Liver (tissue), 9 donors: ENCODE measurements around the gene RAD51B. TPM values are rescaled to one million over a fixed set of nuclear protein-coding genes. Genes with fewer than 3 reads are reported as not detected.

Experiments
- DNase-seq: peaks from one replicate; pipeline ENCODE4 v3.0.0-alpha.2; 2017; ENCODE audit warnings: low spot score
- H3K27ac ChIP-seq, 2 donors: one replicate each; pipeline ENCODE4 v1.7.0; 2013; ENCODE audit warnings: inconsistent platforms in 2 of 2, low read length in 2 of 2, control low read depth in 1 of 2, low read depth in 1 of 2, mild to moderate bottlenecking in 1 of 2
- H3K27me3 ChIP-seq, 4 donors: one replicate each; pipeline versions ENCODE4 v1.6.1 to v1.7.0; 2013; ENCODE audit warnings: low read length in 3 of 4, inconsistent platforms in 1 of 4, mild to moderate bottlenecking in 1 of 4, moderate library complexity in 1 of 4; ENCODE audit not compliant: control insufficient read depth in 4 of 4, insufficient read depth in 4 of 4
- H3K36me3 ChIP-seq, 4 donors: one replicate each; pipeline versions ENCODE4 v1.6.1 to v1.7.0; 2013; ENCODE audit warnings: low read length in 3 of 4, mild to moderate bottlenecking in 3 of 4, low read depth in 1 of 4, moderate library complexity in 1 of 4; ENCODE audit not compliant: control insufficient read depth in 4 of 4, insufficient read depth in 3 of 4
- H3K4me1 ChIP-seq, 4 donors: one replicate each; pipeline versions ENCODE4 v1.6.1 to v1.7.0; 2013; ENCODE audit warnings: low read length in 3 of 4, mild to moderate bottlenecking in 3 of 4, moderate library complexity in 1 of 4; ENCODE audit not compliant: control insufficient read depth in 4 of 4, insufficient read depth in 4 of 4
- H3K4me3 ChIP-seq, 3 donors: one replicate each; pipeline versions ENCODE4 v1.6.1 to v1.7.0; 2013; ENCODE audit warnings: low read length in 3 of 3, control low read depth in 1 of 3, low read depth in 1 of 3, mild to moderate bottlenecking in 1 of 3
- H3K9ac ChIP-seq, 2 donors: one replicate each; pipeline ENCODE4 v1.7.0; 2013; ENCODE audit warnings: low read length in 2 of 2, mild to moderate bottlenecking in 2 of 2, moderate library complexity in 2 of 2, control low read depth in 1 of 2, low read depth in 1 of 2
- H3K9me3 ChIP-seq, 4 donors: one replicate each; pipeline versions ENCODE4 v1.6.1 to v1.7.0; 2013; ENCODE audit warnings: low read length in 3 of 4; ENCODE audit not compliant: control insufficient read depth in 4 of 4
- EGR1 ChIP-seq, 2 donors: IDR thresholded peaks; 2 replicates each; pipeline ENCODE4 v1.6.1; 2016 to 2018; ENCODE audit warnings: antibody characterized with exemption in 2 of 2, low read depth in 2 of 2
- FOXA1 ChIP-seq: IDR thresholded peaks from 2 replicates; pipeline ENCODE4 v1.6.1; 2016; ENCODE audit warnings: antibody characterized with exemption
- FOXA2 ChIP-seq: IDR thresholded peaks from 2 replicates; pipeline ENCODE4 v1.6.1; 2016; ENCODE audit warnings: antibody characterized with exemption
- HNF4A ChIP-seq, 2 donors: conservative IDR thresholded peaks; 2 replicates each; pipeline ENCODE4 v1.6.1; 2016; ENCODE audit warnings: antibody characterized with exemption in 2 of 2, mild to moderate bottlenecking in 2 of 2
- HNF4G ChIP-seq: IDR thresholded peaks from 2 replicates; pipeline ENCODE4 v1.6.1; 2016; ENCODE audit warnings: antibody characterized with exemption
- JUND ChIP-seq, 2 donors: IDR thresholded peaks; 2 replicates each; pipeline ENCODE4 v1.6.1; 2016; ENCODE audit warnings: antibody characterized with exemption in 2 of 2
- NR2F2 ChIP-seq: IDR thresholded peaks from 2 replicates; pipeline ENCODE4 v1.6.1; 2016; ENCODE audit warnings: antibody characterized with exemption
- RAD21 ChIP-seq, 2 donors: IDR thresholded peaks; 2 replicates each; pipeline ENCODE4 v1.6.1; 2016; ENCODE audit warnings: antibody characterized with exemption in 2 of 2, mild to moderate bottlenecking in 2 of 2
- RXRA ChIP-seq, 2 donors: IDR thresholded peaks; 2 replicates each; pipeline ENCODE4 v1.6.1; 2017 to 2018; ENCODE audit warnings: antibody characterized with exemption in 2 of 2, mild to moderate bottlenecking in 1 of 2
- SP1 ChIP-seq: IDR thresholded peaks from 2 replicates; pipeline ENCODE4 v1.6.1; 2018; ENCODE audit warnings: antibody characterized with exemption, mild to moderate bottlenecking
- TAF1 ChIP-seq: conservative IDR thresholded peaks from 2 replicates; pipeline ENCODE4 v1.6.1; 2016; ENCODE audit warnings: antibody characterized with exemption, mild to moderate bottlenecking
- YY1 ChIP-seq: IDR thresholded peaks from 2 replicates; pipeline ENCODE4 v1.6.1; 2016; ENCODE audit warnings: antibody characterized with exemption, mild to moderate bottlenecking
- ZBTB33 ChIP-seq: IDR thresholded peaks from 2 replicates; pipeline ENCODE4 v1.6.1; 2016; ENCODE audit warnings: antibody characterized with exemption
- WGBS: extraction: QIAGEN DNeasy Blood & Tissue Kit; methylation state at CpG from one replicate; pipeline ENCODE4 v1.1.7; 2013; 5-methylcytosine and 5-hydroxymethylcytosine counted together
- polyA plus RNA-seq, 2 donors: library from polyadenylated mRNA; stranded (reverse) in 1 of 2; unstranded in 1 of 2; fragments of 200-250 nt in 1 of 2; fragments of >200 nt in 1 of 2; fragmentation: Nextera tagmentation in 1 of 2; extraction: Ambion mirVana in 1 of 2; gene quantifications; one replicate each; pipeline versions ENCODE4 v1.2.1 to v1.2.3, GENCODE V29; 2013 to 2015
- total RNA-seq, 2 donors: library from RNA; depleted of rRNA; stranded (reverse); fragments of >200 nt; gene quantifications; one replicate each; pipeline ENCODE4 v1.2.3, GENCODE V29; 2014
- TF ChIP-seq, protein P1 (sequence below): IDR thresholded peaks from 2 replicates; pipeline ENCODE4 v1.6.1; 2016; ENCODE audit warnings: antibody characterized with exemption
- TF ChIP-seq, protein P2 (sequence below): IDR thresholded peaks from 2 replicates; pipeline ENCODE4 v1.6.1; 2016; ENCODE audit warnings: antibody characterized with exemption, mild to moderate bottlenecking
- TF ChIP-seq, protein P3 (sequence below): IDR thresholded peaks from 2 replicates; pipeline ENCODE4 v1.6.1; 2016; ENCODE audit warnings: antibody characterized with exemption
- TF ChIP-seq, protein P4 (sequence below): fragments of 150-350 bp; IDR thresholded peaks from 2 replicates; pipeline ENCODE4 v1.5.1; 2017; ENCODE audit warnings: improper control_type of control experiment, low read depth, low read length; ENCODE audit not compliant: missing input control
- donor health status: healthy.
- donor health status: healthy.
- donor health status: healthy.
- donor health status: healthy.
- donor health status: healthy.

The RAD51B gene
- total and polyA plus RNA-seq, 4 donors: 0.81 to 12.9 (median 2.4) TPM

DNA sequence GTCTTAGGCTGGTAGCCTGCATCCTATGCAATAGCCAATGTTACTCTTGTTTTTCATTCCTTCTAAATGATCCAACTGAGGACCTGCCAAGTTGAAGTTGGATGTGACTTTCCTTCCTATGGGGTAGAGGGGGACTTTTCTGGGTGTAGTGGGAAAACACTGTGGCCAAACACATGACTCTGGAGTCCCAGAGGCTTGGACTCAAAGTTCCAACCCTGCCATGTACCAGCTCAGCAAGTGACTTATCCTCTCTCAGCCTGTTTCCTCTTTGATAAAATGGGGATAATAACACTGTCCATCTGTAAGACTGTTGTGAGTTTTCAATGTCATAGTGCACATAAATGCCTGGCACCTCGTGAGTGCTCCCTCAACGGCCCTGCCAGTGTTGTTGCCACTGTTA is 876.3 kb downstream of the RAD51B start (continued):
- TF ChIP-seq ZBTB33: no peak

DNA sequence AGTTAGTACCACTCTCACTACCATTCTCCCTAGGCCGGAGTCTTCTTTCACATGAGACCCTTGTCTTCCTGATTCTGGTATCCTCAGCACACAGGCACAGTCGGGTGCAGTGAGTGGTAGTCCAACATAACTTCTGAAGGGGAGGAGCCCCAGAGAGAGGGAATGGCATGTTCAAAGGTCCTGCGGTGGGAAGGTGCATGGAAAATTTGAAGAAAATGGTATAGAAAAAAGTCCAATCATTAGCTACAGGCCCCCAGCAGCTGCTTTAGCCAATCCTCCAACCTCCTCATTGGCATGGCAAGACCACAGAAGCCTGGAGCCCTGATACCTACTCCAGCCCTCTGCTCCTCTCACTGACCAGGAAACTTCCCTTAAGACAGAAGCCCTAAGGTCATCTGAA is 876.7 kb downstream of the RAD51B start:
- TF ChIP-seq TAF1 (no peak), NR2F2 (no peak), FOXA1 (no peak), FOXA2 (no peak), SP1 (no peak), EGR1 (IDR thresholded peaks at IDR 0.05; ENCODE audit: low read depth in 2 of 2) (no peak), RXRA (IDR thresholded peaks at IDR 0.05) (no peak), ZBTB33 (no peak), YY1 (no peak), HNF4G (no peak), JUND (IDR thresholded peaks at IDR 0.05) (no peak), HNF4A (conservative IDR thresholded peaks at IDR 0.05) (no peak), RAD21 (IDR thresholded peaks at IDR 0.05) (no peak)
- TF ChIP-seq, protein P1, sequence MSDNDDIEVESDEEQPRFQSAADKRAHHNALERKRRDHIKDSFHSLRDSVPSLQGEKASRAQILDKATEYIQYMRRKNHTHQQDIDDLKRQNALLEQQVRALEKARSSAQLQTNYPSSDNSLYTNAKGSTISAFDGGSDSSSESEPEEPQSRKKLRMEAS: no peak
- TF ChIP-seq, protein P2, sequence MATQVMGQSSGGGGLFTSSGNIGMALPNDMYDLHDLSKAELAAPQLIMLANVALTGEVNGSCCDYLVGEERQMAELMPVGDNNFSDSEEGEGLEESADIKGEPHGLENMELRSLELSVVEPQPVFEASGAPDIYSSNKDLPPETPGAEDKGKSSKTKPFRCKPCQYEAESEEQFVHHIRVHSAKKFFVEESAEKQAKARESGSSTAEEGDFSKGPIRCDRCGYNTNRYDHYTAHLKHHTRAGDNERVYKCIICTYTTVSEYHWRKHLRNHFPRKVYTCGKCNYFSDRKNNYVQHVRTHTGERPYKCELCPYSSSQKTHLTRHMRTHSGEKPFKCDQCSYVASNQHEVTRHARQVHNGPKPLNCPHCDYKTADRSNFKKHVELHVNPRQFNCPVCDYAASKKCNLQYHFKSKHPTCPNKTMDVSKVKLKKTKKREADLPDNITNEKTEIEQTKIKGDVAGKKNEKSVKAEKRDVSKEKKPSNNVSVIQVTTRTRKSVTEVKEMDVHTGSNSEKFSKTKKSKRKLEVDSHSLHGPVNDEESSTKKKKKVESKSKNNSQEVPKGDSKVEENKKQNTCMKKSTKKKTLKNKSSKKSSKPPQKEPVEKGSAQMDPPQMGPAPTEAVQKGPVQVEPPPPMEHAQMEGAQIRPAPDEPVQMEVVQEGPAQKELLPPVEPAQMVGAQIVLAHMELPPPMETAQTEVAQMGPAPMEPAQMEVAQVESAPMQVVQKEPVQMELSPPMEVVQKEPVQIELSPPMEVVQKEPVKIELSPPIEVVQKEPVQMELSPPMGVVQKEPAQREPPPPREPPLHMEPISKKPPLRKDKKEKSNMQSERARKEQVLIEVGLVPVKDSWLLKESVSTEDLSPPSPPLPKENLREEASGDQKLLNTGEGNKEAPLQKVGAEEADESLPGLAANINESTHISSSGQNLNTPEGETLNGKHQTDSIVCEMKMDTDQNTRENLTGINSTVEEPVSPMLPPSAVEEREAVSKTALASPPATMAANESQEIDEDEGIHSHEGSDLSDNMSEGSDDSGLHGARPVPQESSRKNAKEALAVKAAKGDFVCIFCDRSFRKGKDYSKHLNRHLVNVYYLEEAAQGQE: no peak
- TF ChIP-seq, protein P3, sequence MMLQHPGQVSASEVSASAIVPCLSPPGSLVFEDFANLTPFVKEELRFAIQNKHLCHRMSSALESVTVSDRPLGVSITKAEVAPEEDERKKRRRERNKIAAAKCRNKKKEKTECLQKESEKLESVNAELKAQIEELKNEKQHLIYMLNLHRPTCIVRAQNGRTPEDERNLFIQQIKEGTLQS: no peak
- TF ChIP-seq, protein P4, sequence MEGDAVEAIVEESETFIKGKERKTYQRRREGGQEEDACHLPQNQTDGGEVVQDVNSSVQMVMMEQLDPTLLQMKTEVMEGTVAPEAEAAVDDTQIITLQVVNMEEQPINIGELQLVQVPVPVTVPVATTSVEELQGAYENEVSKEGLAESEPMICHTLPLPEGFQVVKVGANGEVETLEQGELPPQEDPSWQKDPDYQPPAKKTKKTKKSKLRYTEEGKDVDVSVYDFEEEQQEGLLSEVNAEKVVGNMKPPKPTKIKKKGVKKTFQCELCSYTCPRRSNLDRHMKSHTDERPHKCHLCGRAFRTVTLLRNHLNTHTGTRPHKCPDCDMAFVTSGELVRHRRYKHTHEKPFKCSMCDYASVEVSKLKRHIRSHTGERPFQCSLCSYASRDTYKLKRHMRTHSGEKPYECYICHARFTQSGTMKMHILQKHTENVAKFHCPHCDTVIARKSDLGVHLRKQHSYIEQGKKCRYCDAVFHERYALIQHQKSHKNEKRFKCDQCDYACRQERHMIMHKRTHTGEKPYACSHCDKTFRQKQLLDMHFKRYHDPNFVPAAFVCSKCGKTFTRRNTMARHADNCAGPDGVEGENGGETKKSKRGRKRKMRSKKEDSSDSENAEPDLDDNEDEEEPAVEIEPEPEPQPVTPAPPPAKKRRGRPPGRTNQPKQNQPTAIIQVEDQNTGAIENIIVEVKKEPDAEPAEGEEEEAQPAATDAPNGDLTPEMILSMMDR: no peak

More for the DNA sequence above, 876.7 kb downstream of the RAD51B start:
- 97% methylated on average over 3 of the region's 3 CpGs for WGBS
- Histone ChIP-seq H3K27ac (no peak overlapping the region), H3K9ac (no peak overlapping the region), H3K27me3 (no peaks in the 10 kb centered on the region), H3K4me1 (no peaks in the 10 kb centered on the region), H3K9me3 (no peaks in the 10 kb centered on the region), H3K4me3 (no peak overlapping the region), H3K36me3 (no peaks in the 10 kb centered on the region)
- no peak for DNase-seq
